Thyroid gland (tissue), 4 donors: ENCODE measurements around the gene TAPBPL. TPM values are rescaled to one million over a fixed set of nuclear protein-coding genes. Genes with fewer than 3 reads are reported as not detected.

Experiments used
- DNase-seq, 2 donors: peaks; one replicate each; pipeline ENCODE4 v3.0.0-alpha.2; 2019
- H3K27ac ChIP-seq, 3 donors: fragments of 200-600 bp; sonication (generic); 1 replicate in 2 of 3; 2 replicates in 1 of 3; pipeline ENCODE4 v1.5.1; 2016 to 2019; ENCODE audit warnings: mild to moderate bottlenecking in 1 of 3, moderate library complexity in 1 of 3
- H3K27me3 ChIP-seq: fragments of 200-600 bp; sonication (generic); one replicate; pipeline ENCODE4 v1.5.1; 2019
- H3K36me3 ChIP-seq, 2 donors: fragments of 200-600 bp; sonication (generic); one replicate each; pipeline ENCODE4 v1.5.1; 2016 to 2019
- H3K4me1 ChIP-seq, 2 donors: fragments of 200-600 bp; sonication (generic); one replicate each; pipeline ENCODE4 v1.5.1; 2017 to 2019
- H3K4me3 ChIP-seq, 3 donors: fragments of 200-600 bp; sonication (generic); replicated peaks in 1 of 3; 1 replicate in 2 of 3; 2 replicates in 1 of 3; pipeline ENCODE4 v1.5.1; 2016; ENCODE audit warnings: mild to moderate bottlenecking in 1 of 3
- H3K9me3 ChIP-seq: fragments of 200-600 bp; sonication (generic); one replicate; pipeline ENCODE4 v1.5.1; 2017
- POLR2A ChIP-seq, 2 donors: fragments of 450-650 bp; IDR thresholded peaks; one replicate each; pipeline ENCODE4 v1.6.1; 2017; ENCODE audit warnings: antibody characterized with exemption in 2 of 2, mild to moderate bottlenecking in 2 of 2, moderate library complexity in 1 of 2
- WGBS, 2 donors: methylation state at CpG; one replicate each; pipeline ENCODE4 v1.1.5; 2017; 5-methylcytosine and 5-hydroxymethylcytosine counted together
- intact Hi-C: fragments of 100-400 bp; cut with DNase I; formaldehyde crosslinking; loops from one replicate; pipeline ENCODE4 v1.15.1; 2023
- total RNA-seq, 4 donors: library from RNA; depleted of rRNA; stranded (reverse); fragments of >200 nt; gene quantifications; one replicate each; pipeline ENCODE4 v1.2.3, GENCODE V29; 2016
- TF ChIP-seq, protein P1 (sequence below), 6 experiments: fragments of 200-600 bp in 3 of 6; fragments of 450-650 bp in 3 of 6; sonication (generic) in 3 of 6; IDR thresholded peaks; one replicate each; pipeline ENCODE4 v1.5.1; 2016 to 2019; ENCODE audit warnings: antibody characterized with exemption in 6 of 6, mild to moderate bottlenecking in 2 of 6, inconsistent platforms in 1 of 6, moderate library complexity in 1 of 6

The TAPBPL gene, protein sequence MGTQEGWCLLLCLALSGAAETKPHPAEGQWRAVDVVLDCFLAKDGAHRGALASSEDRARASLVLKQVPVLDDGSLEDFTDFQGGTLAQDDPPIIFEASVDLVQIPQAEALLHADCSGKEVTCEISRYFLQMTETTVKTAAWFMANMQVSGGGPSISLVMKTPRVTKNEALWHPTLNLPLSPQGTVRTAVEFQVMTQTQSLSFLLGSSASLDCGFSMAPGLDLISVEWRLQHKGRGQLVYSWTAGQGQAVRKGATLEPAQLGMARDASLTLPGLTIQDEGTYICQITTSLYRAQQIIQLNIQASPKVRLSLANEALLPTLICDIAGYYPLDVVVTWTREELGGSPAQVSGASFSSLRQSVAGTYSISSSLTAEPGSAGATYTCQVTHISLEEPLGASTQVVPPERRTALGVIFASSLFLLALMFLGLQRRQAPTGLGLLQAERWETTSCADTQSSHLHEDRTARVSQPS
- total RNA-seq: 10 to 100 TPM; 29.3 to 70.1 (median 59.4) TPM

DNA sequence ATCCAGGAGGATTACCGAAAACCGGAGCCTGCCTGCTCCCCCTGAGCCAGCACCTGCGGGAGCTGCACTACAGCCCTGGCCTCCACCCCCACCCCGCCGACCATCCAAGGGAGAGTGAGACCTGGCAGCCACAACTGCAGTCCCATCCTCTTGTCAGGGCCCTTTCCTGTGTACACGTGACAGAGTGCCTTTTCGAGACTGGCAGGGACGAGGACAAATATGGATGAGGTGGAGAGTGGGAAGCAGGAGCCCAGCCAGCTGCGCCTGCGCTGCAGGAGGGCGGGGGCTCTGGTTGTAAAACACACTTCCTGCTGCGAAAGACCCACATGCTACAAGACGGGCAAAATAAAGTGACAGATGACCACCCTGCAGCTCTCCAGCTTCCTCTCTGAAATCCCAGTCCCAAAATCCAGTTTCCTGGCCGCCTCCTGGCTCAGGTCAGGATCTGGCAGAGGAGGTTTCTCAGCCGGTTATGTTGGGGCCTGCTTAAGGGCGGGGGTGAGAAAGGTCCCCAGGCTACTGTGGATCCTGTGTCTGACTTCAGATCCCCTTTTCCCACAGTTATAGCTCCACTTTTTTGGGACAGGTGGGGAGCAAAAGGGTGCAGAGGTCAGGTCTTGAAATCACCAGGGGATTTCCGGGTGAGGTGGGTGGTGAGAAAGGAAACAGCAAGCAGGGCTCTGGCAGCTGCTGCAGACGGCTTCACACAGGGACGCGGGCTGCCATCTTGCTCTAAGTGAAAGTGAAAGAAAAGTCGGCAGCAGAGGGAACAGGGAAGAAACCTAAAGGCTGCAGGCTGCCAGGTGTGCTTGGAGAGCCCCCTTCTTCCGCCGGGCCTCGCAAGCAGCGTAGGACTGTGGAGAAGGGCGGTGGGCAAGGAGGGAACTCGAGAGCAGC, at the start of gene TAPBPL:
TAPBPL (plus strand) TSS at position 695 of the 897 bp plus-strand sequence. CDS start 207 bp downstream, outside the sequence.
- Histone ChIP-seq H3K9me3 (no peaks in the 10 kb centered on the region), H3K27me3 (no peaks in the 10 kb centered on the region), H3K27ac (peak within 1 kb of the TSS; percentile 99), H3K4me1 (peaks cover 34 to 46% of the 10 kb centered on the region in 2 donors), H3K36me3 (no peaks in the 10 kb centered on the region), H3K4me3 (peak within 1 kb of the TSS; percentile 13 to 74 (median 21))
- peak; percentile 92 to 94 for DNase-seq
- intact Hi-C loops: no loop called here
- peak; percentile 50 to 96 for TF ChIP-seq POLR2A (IDR thresholded peaks at IDR 0.05)
- TF ChIP-seq, protein P1, sequence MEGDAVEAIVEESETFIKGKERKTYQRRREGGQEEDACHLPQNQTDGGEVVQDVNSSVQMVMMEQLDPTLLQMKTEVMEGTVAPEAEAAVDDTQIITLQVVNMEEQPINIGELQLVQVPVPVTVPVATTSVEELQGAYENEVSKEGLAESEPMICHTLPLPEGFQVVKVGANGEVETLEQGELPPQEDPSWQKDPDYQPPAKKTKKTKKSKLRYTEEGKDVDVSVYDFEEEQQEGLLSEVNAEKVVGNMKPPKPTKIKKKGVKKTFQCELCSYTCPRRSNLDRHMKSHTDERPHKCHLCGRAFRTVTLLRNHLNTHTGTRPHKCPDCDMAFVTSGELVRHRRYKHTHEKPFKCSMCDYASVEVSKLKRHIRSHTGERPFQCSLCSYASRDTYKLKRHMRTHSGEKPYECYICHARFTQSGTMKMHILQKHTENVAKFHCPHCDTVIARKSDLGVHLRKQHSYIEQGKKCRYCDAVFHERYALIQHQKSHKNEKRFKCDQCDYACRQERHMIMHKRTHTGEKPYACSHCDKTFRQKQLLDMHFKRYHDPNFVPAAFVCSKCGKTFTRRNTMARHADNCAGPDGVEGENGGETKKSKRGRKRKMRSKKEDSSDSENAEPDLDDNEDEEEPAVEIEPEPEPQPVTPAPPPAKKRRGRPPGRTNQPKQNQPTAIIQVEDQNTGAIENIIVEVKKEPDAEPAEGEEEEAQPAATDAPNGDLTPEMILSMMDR (IDR thresholded peaks at IDR 0.05): peak in 1 of 6 experiments; percentile 7
- WGBS, 2 donors: 0 to 1% methylated on average over 15 to 27 of the region's 27 CpGs

DNA sequence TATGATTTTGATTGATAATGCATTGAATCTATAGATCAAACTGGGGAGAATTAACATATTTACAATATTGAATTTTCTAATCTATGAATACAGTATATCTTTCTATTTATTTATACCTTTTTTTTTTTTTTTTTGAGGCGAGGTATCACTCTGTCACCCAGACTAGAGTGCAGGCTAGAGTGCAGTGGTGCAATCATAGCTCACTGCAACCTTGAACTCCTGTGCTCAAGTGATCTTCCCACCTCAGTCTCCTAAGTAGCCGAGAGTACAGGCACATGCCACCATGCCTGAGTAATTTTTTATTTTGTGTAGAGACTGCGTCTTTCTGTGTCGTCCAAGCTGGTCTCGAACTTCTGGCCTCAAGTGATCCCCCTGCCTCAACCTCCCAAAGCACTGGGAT, 47.5 kb upstream of the TAPBPL start:
- Histone ChIP-seq H3K4me1 (peaks cover 6 to 17% of the 10 kb centered on the region in 2 donors), H3K27ac (no peak overlapping the region), H3K4me3 (no peak overlapping the region), H3K9me3 (no peaks in the 10 kb centered on the region), H3K36me3 (no peaks in the 10 kb centered on the region), H3K27me3 (no peaks in the 10 kb centered on the region)
- DNase-seq: no peak
- WGBS, 2 donors: 61 to 66% methylated on average over 5 of the region's 5 CpGs
- intact Hi-C loops: no loop called here
- no peak for TF ChIP-seq POLR2A (IDR thresholded peaks at IDR 0.05)
- TF ChIP-seq, protein P1 (IDR thresholded peaks at IDR 0.05): no peak

DNA sequence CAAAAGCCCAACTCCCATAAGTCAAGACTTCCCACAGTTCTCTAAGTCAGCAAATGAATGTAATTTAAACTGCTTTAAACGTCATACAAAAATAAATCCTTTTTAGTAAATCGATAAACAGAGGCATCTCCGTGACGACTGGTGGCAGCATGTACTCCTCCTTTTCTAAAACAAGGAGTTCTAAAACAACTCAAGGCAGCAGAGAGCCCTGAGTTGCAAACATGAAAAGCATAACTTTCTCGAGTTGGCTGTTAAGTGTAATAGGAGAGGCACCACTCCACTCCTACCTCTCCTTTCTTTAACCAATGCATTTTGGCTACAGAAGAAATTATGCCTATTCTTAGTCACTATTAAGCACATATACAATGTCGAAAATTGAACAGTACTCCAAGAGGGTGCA, 45.9 kb upstream of the TAPBPL start:
- peak; percentile 54 to 66 for DNase-seq
- Histone ChIP-seq H3K4me1 (peaks cover 6 to 17% of the 10 kb centered on the region in 2 donors), H3K36me3 (no peaks in the 10 kb centered on the region), H3K9me3 (no peaks in the 10 kb centered on the region), H3K27ac (peak overlapping the region; percentile 93 to 97 (median 95)), H3K27me3 (no peaks in the 10 kb centered on the region), H3K4me3 (no peak overlapping the region)
- 20 to 40% methylated on average over 6 of the region's 6 CpGs for WGBS, 2 donors
- TF ChIP-seq POLR2A (IDR thresholded peaks at IDR 0.05): peak in 1 of 2 donors; percentile 75
- TF ChIP-seq, protein P1 (IDR thresholded peaks at IDR 0.05): no peak
- intact Hi-C loops: no loop called here

DNA sequence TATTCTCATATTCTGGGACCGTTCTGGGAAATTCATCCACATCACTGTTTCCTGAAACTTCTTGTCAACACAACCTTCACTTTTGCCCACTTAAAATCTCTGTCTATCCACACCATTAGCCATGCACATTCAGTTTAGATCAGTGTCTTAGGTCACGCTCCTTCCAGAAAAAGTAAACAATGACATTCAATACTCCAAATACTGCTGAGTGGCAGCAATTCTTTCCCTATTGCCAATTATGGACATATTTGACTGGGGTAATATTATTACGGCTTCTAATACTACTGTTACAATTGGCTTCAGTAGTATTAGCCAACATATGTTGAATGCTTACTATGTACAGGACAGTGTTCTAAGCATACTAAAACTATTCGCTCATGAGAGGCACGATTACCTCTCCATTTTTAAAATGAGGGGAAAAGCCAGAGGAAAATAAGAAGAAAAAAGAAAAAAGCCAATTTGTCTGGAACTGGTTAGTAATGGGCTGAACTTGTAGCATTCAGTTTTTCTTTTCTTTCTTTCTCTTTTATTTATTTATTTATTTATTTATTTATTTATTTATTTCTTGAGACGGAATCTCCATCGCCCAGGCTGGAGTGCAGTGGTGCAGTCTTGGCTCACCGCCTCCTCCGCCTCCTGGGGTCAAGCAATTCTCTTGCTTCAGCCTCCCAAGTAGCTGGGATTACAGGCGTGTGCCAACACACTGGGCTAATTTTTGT, 44.4 kb upstream of the TAPBPL start:
- no peaks in the 10 kb centered on the region for H3K36me3 ChIP-seq
- intact Hi-C loops: no loop called here
- H3K4me1 ChIP-seq: peaks cover 6 to 17% of the 10 kb centered on the region in 2 donors
- H3K9me3 ChIP-seq: no peaks in the 10 kb centered on the region
- H3K27me3 ChIP-seq: no peaks in the 10 kb centered on the region
- TF ChIP-seq POLR2A (IDR thresholded peaks at IDR 0.05): peak in 1 of 2 donors; percentile 34
- TF ChIP-seq, protein P1 (IDR thresholded peaks at IDR 0.05): no peak
- H3K27ac ChIP-seq: peak overlapping the region; percentile 93 to 97 (median 95)
- 80 to 83% methylated on average over 10 of the region's 10 CpGs for WGBS, 2 donors
- DNase-seq: peak in 1 of 2 donors; percentile 34
- H3K4me3 ChIP-seq: no peak overlapping the region
